K562 (cell line): ENCODE results near the gene DAPK1. TPM values are rescaled to one million over a fixed set of nuclear protein-coding genes. Genes with fewer than 3 reads are reported as not detected.

Experiments
- CBFA2T2 ChIP-seq: fragments of 450-650 bp; conservative IDR thresholded peaks from 2 replicates; pipeline ENCODE4 v1.6.1; 2017; ENCODE audit warnings: mild to moderate bottlenecking
- CBX5 ChIP-seq: IDR thresholded peaks from 2 replicates; pipeline ENCODE4 v1.6.1; 2014; ENCODE audit warnings: low read depth, borderline replicate concordance
- HDAC1 ChIP-seq, 2 experiments: fragments of 450-650 bp; IDR thresholded peaks; 2 replicates each; pipeline ENCODE4 v1.6.1; 2016 to 2017; ENCODE audit warnings: inconsistent platforms in 1 of 2, mild to moderate bottlenecking in 1 of 2, moderate library complexity in 1 of 2
- KDM1A ChIP-seq, 2 experiments: fragments of 450-650 bp; IDR thresholded peaks; 2 replicates each; pipeline ENCODE4 v1.6.1; 2016; ENCODE audit warnings: mild to moderate bottlenecking in 2 of 2
- MTF1 ChIP-seq: fragments of 250-450 bp; sonication (Bioruptor Pico); IDR thresholded peaks from 2 replicates; pipeline ENCODE4 v1.9.0; 2021; ENCODE audit warnings: moderate library complexity, mild to moderate bottlenecking, inconsistent platforms, borderline replicate concordance
- PRPF4 ChIP-seq: fragments of 200-400 bp; formaldehyde crosslinking; IDR thresholded peaks from one replicate; pipeline ENCODE4 v1.6.1; 2017; ENCODE audit warnings: low read length, low read depth, mild to moderate bottlenecking; ENCODE audit not compliant: insufficient read depth, poor library complexity, severe bottlenecking
- RBBP5 ChIP-seq: fragments of 200-600 bp; sonication (generic); IDR thresholded peaks from 2 replicates; pipeline ENCODE4 v1.6.1; 2012; ENCODE audit warnings: borderline replicate concordance, mild to moderate bottlenecking, low read length, control low read depth, inconsistent platforms; ENCODE audit not compliant: insufficient read depth, poor library complexity, severe bottlenecking
- SMARCA4 ChIP-seq: fragments of 450-650 bp; IDR thresholded peaks from 2 replicates; pipeline ENCODE4 v1.6.1; 2016
- STAT5B ChIP-seq: fragments of 250-450 bp; sonication (Bioruptor Pico); IDR thresholded peaks from 2 replicates; pipeline ENCODE4 v1.8.0; 2021; ENCODE audit warnings: mild to moderate bottlenecking, inconsistent platforms
- TAF15 ChIP-seq: fragments of 200-400 bp; formaldehyde crosslinking; IDR thresholded peaks from 2 replicates; pipeline ENCODE4 v1.6.1; 2017; ENCODE audit warnings: mild to moderate bottlenecking, low read depth, low read length, moderate library complexity
- TCF3 ChIP-seq: sonication (generic); formaldehyde crosslinking; IDR thresholded peaks from 2 replicates; pipeline ENCODE4 v1.4.0; 2020; ENCODE audit warnings: mild to moderate bottlenecking, missing genetic modification reagents
- TEAD2 ChIP-seq: fragments of 450-650 bp; IDR thresholded peaks from 2 replicates; pipeline ENCODE4 v1.6.1; 2016; ENCODE audit warnings: missing genetic modification characterization, control low read depth, missing compliant biosample characterization
- TFE3 ChIP-seq: fragments of 450-650 bp; formaldehyde crosslinking; IDR thresholded peaks from 2 replicates; pipeline ENCODE4 v1.4.0; 2020; ENCODE audit warnings: mild to moderate bottlenecking, mixed read lengths
- ZNF133 ChIP-seq: fragments of 250-450 bp; sonication (Bioruptor Pico); IDR thresholded peaks from 2 replicates; pipeline ENCODE4 v1.4.0; 2020; ENCODE audit warnings: mild to moderate bottlenecking
- ZNF146 ChIP-seq: IDR thresholded peaks from one replicate; pipeline ENCODE4 v1.6.1; 2018; ENCODE audit warnings: missing compliant biosample characterization; ENCODE audit not compliant: unreplicated experiment
- ZNF696 ChIP-seq: fragments of 250-450 bp; sonication (Bioruptor Pico); conservative IDR thresholded peaks from 2 replicates; pipeline ENCODE4 v1.4.0; 2020; ENCODE audit warnings: mild to moderate bottlenecking, moderate library complexity
- ZNF699 ChIP-seq: fragments of 250-450 bp; sonication (Bioruptor Pico); IDR thresholded peaks from 2 replicates; pipeline ENCODE4 v1.8.0; 2021; ENCODE audit warnings: mild to moderate bottlenecking, moderate library complexity; ENCODE audit not compliant: insufficient replicate concordance
- polyA plus RNA-seq, 8 experiments: library from polyadenylated mRNA; depleted of rRNA in 4 of 8; stranded (reverse) in 5 of 8; unstranded in 3 of 8; fragments of >200 nt; fragmentation: Nextera tagmentation in 2 of 8; fragmentation: Illumina TruSeq in 1 of 8; extraction: Ambion mirVana in 2 of 8; extraction: Trizol in 1 of 8; gene quantifications; 2 replicates each; pipeline versions ENCODE4 v1.2.1 to v1.2.3, GENCODE V29; 2011 to 2014; ENCODE audit warnings: inconsistent platforms in 1 of 8, missing spikeins in 1 of 8
- total RNA-seq, 7 experiments: library from RNA; depleted of rRNA in 6 of 7; stranded (reverse); fragments of >200 nt in 6 of 7; fragmentation: Illumina TruSeq in 2 of 7; extraction: Trizol in 2 of 7; gene quantifications; 2 replicates each; pipeline versions ENCODE4 v1.2.1 to v1.2.3, GENCODE V29; 2011 to 2021; ENCODE audit warnings: low replicate concordance in 1 of 7
- TF ChIP-seq, protein P1 (sequence below): sonication (generic); formaldehyde crosslinking; IDR thresholded peaks from 2 replicates; pipeline ENCODE4 v1.5.0; 2020; ENCODE audit warnings: missing genetic modification reagents
- TF ChIP-seq, protein P2 (sequence below): fragments of 450-650 bp; IDR thresholded peaks from 2 replicates; pipeline ENCODE4 v1.6.1; 2016; ENCODE audit warnings: antibody characterized with exemption

Gene DAPK1
- total and polyA plus RNA-seq, 9 of the 15 experiments (the other 6 are each of a cell fraction or from before 2014, with no cell fraction given), result 1.7 to 26.4 (median 15.8) TPM

GRCh38 chr9:87581513-87581912 lies 83.8 kb downstream of the DAPK1 start (continued):
- TF ChIP-seq CBX5, result no peak
- TF ChIP-seq TEAD2 (tag), result no peak
- peak; percentile 98 for TF ChIP-seq TFE3 (CRISPR knock-in tag)
- no peak for TF ChIP-seq ZNF696 (CRISPR knock-in tag)
- TF ChIP-seq, protein P1, sequence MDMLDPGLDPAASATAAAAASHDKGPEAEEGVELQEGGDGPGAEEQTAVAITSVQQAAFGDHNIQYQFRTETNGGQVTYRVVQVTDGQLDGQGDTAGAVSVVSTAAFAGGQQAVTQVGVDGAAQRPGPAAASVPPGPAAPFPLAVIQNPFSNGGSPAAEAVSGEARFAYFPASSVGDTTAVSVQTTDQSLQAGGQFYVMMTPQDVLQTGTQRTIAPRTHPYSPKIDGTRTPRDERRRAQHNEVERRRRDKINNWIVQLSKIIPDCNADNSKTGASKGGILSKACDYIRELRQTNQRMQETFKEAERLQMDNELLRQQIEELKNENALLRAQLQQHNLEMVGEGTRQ, result peak; percentile 87
- TF ChIP-seq KDM1A (IDR thresholded peaks at IDR 0.05), result peak in 1 of 2 experiments; percentile 49; a peak in 2 of 4 replicates
- TF ChIP-seq ZNF146 (CRISPR knock-in tag), result no peak
- TF ChIP-seq, protein P2, sequence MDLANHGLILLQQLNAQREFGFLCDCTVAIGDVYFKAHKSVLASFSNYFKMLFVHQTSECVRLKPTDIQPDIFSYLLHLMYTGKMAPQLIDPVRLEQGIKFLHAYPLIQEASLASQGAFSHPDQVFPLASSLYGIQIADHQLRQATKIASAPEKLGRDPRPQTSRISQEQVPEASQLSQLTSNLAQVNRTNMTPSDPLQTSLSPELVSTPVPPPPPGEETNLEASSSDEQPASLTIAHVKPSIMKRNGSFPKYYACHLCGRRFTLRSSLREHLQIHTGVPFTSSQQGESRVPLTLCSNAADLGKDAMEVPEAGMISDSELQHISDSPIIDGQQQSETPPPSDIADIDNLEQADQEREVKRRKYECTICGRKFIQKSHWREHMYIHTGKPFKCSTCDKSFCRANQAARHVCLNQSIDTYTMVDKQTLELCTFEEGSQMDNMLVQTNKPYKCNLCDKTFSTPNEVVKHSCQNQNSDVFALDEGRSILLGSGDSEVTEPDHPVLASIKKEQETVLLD, result no peak
- 0 out of 2 replicates have a peak, but pooled peaks have one; percentile 58 for TF ChIP-seq SMARCA4
- no peak for TF ChIP-seq RBBP5
- TF ChIP-seq MTF1 (CRISPR knock-in tag), result no peak
- no peak for TF ChIP-seq TAF15
- TF ChIP-seq CBFA2T2, result peak; percentile 75
- no peak for TF ChIP-seq ZNF133 (CRISPR knock-in tag)
- TF ChIP-seq TCF3 (CRISPR knock-in tag), result peak; percentile 65
- TF ChIP-seq STAT5B (CRISPR knock-in tag), result no peak
- TF ChIP-seq HDAC1 (IDR thresholded peaks at IDR 0.05), result 0 out of 4 replicates have a peak, but pooled peaks of 1 of the 2 experiments have one; percentile 11
- no peak for TF ChIP-seq PRPF4
- no peak for TF ChIP-seq ZNF699 (CRISPR knock-in tag)
